Measurements from ENCODE around the gene C16orf74. TPM values are rescaled to one million over a fixed set of nuclear protein-coding genes. Genes with fewer than 3 reads are reported as not detected.

C16orf74 gene
- polyA plus RNA-seq, 3 donors: 2.3 to 4.5 (median 4.0) TPM

- no peak for DNase-seq (ENCODE audit: extremely low read depth in 1 of 11, low read depth in 9 of 11, low spot score in 4 of 11)
Measured at GRCh38 chr16:85728879-85729278, 22.0 kb downstream of the C16orf74 start.

GRCh38 chr16:85724936-85725335 lies 26.0 kb downstream of the C16orf74 start:
- DNase-seq (ENCODE audit: extremely low read depth in 1 of 11, low read depth in 9 of 11, low spot score in 4 of 11): no peak

- DNase-seq (ENCODE audit: extremely low read depth in 1 of 11, low read depth in 9 of 11, low spot score in 4 of 11): peak in 1 of 11 donors; percentile 38
Measured at GRCh38 chr16:85724126-85724879, 26.6 kb downstream of the C16orf74 start.

- DNase-seq (ENCODE audit: extremely low read depth in 1 of 11, low read depth in 9 of 11, low spot score in 4 of 11): no peak
Measured at GRCh38 chr16:85722128-85722893, 28.6 kb downstream of the C16orf74 start.

- DNase-seq (ENCODE audit: extremely low read depth in 1 of 11, low read depth in 9 of 11, low spot score in 4 of 11): no peak
Measured at GRCh38 chr16:85720302-85720637, 30.6 kb downstream of the C16orf74 start.

GRCh38 chr16:85719605-85720301 lies 31.1 kb downstream of the C16orf74 start:
- DNase-seq (ENCODE audit: extremely low read depth in 1 of 11, low read depth in 9 of 11, low spot score in 4 of 11): no peak

GRCh38 chr16:85718682-85719081 lies 32.2 kb downstream of the C16orf74 start:
- no peak for DNase-seq (ENCODE audit: extremely low read depth in 1 of 11, low read depth in 9 of 11, low spot score in 4 of 11)

- DNase-seq (ENCODE audit: extremely low read depth in 1 of 11, low read depth in 9 of 11, low spot score in 4 of 11): no peak
Measured at GRCh38 chr16:85718153-85718477, 32.8 kb downstream of the C16orf74 start.

GRCh38 chr16:85717393-85718152 lies 33.3 kb downstream of the C16orf74 start:
- DNase-seq (ENCODE audit: extremely low read depth in 1 of 11, low read depth in 9 of 11, low spot score in 4 of 11): peak in 9 of 11 donors; percentile 31 to 59 (median 51)

- DNase-seq (ENCODE audit: extremely low read depth in 1 of 11, low read depth in 9 of 11, low spot score in 4 of 11): no peak
Measured at GRCh38 chr16:85716680-85717038, 34.2 kb downstream of the C16orf74 start.

GRCh38 chr16:85716022-85716679 lies 34.7 kb downstream of the C16orf74 start:
- DNase-seq (ENCODE audit: extremely low read depth in 1 of 11, low read depth in 9 of 11, low spot score in 4 of 11): no peak

GRCh38 chr16:85715169-85716021 lies 35.5 kb downstream of the C16orf74 start:
- DNase-seq (ENCODE audit: extremely low read depth in 1 of 11, low read depth in 9 of 11, low spot score in 4 of 11): no peak

GRCh38 chr16:85712801-85713200 lies 38.1 kb downstream of the C16orf74 start:
- no peak for DNase-seq (ENCODE audit: extremely low read depth in 1 of 11, low read depth in 9 of 11, low spot score in 4 of 11)

GRCh38 chr16:85711982-85712587 lies 38.8 kb downstream of the C16orf74 start:
- no peak for DNase-seq (ENCODE audit: extremely low read depth in 1 of 11, low read depth in 9 of 11, low spot score in 4 of 11)

- no peak for DNase-seq (ENCODE audit: extremely low read depth in 1 of 11, low read depth in 9 of 11, low spot score in 4 of 11)
Measured at GRCh38 chr16:85710732-85711131, 40.2 kb downstream of the C16orf74 start.

- DNase-seq (ENCODE audit: extremely low read depth in 1 of 11, low read depth in 9 of 11, low spot score in 4 of 11): no peak
Measured at GRCh38 chr16:85709766-85710585, 40.9 kb downstream of the C16orf74 start.

- DNase-seq (ENCODE audit: extremely low read depth in 1 of 11, low read depth in 9 of 11, low spot score in 4 of 11): no peak
Measured at GRCh38 chr16:85708338-85708737, 42.6 kb downstream of the C16orf74 start.
